HG03520 (cell line): ENCODE data around the gene NPTN.
"Not testable (repeated sequence)": the region's sequence is repeated elsewhere in the genome, so short reads cannot be mapped to it uniquely, and the experiment has no call there.

Experiments used
- ATAC-seq: cut with Tn5 transposase; IDR thresholded peaks from one replicate; pipeline ENCODE4 v1.9.1; 2021; ENCODE audit warnings: mild to moderate bottlenecking, moderate library complexity; ENCODE audit not compliant: unreplicated experiment

Gene NPTN

GRCh38 chr15:73601451-73602445 is 31.4 kb downstream of the NPTN start:
- ATAC-seq, result no peak

- ATAC-seq, result no peak
These were observed 32.5 kb downstream of the NPTN start for GRCh38 chr15:73600413-73601335.

DNA sequence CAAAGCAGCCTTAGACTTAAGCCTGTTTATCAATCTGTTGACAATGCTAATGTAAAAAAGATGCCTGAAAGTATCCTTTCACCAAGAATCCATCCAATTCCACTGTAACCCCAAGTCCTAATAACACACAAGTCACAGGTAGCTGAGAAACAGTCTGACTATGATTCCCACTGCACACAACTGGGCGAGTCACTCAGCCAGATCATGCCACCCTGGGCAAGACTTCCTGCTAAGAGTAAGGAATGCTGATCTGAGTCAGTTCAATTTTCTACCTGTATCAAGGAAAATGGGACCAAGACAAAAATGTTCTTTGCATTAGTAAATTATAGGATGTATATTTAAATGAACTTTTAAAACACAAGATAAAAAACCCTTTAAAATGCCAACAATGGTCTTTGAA is 33.3 kb downstream of the NPTN start:
- ATAC-seq, result no peak

DNA sequence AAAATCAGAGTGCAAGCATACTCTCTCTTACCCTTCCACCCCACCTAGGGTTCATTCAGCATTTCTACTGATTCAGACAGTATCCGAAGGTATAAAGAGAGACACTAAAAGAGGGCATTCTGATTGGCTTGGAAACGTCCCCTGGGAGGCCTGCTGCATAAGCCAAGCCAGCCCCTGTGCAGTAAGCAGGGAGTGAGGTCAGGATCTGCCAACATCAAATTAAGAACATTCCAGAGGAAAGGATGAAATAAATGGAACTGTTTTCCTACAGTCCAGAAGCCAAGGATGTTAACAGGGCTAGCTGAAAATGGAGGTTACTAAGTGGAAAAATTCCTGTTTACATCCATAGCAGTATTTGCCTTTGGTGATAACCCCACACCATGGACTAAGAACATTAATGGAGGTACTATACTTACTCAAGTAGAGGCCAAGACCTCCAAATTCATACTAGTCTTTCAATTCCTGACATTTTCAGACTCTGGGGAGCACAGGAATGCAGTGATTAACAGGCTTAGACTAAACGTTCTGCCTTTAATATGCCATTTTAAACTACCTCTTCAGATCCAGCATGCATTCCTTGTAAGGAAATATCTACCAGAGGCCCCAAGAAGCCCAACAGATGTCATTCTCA is 34.5 kb downstream of the NPTN start:
- ATAC-seq, result no peak

GRCh38 chr15:73597036-73597638 is 36.1 kb downstream of the NPTN start:
- ATAC-seq, result no peak

GRCh38 chr15:73596174-73596573 is 37.0 kb downstream of the NPTN start:
- ATAC-seq, result no peak

GRCh38 chr15:73594109-73594508 is 39.1 kb downstream of the NPTN start:
- no peak for ATAC-seq

GRCh38 chr15:73593304-73594074 is 39.7 kb downstream of the NPTN start:
- ATAC-seq, result no peak

GRCh38 chr15:73590263-73590662 is 42.9 kb downstream of the NPTN start:
- ATAC-seq, result no peak

- no peak for ATAC-seq
These were observed 43.4 kb downstream of the NPTN start for GRCh38 chr15:73589766-73590165.

- ATAC-seq, result no peak
These were observed 47.1 kb downstream of the NPTN start for GRCh38 chr15:73585871-73586654.

DNA sequence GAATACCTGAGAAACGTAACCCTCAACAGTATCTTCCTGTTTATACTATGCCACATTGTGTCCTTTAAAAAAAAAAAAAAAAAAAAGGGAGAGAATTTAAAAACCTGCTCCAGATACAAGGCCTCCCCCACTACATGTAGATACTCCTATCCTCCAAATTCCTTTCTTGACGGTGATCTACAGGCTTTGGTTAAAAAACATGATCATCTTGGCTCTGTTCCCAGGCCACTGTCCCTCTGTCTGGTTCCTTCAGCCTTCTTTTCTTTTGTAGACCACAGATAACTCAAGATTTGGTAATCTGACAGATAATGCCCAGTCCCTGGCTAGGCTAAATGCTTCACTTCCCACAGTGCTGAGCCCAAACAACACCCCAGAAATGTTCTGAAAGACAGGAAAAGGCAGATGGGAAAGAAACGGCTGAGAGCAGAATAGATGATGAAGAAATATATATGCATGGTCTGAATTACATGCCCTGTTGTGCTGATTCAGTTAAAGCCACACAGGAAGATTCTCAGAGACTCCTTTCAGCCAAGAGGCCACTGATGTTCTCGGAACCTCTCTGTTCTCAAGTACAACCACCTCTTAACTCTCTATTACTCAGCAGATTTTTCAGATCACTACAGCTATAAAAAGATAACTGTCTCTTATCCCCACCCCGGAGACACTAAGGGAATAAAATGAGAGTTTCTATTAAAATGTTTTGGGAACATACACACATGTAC is 48.3 kb downstream of the NPTN start:
- ATAC-seq, result no peak

GRCh38 chr15:73583544-73583943 is 49.6 kb downstream of the NPTN start:
- ATAC-seq, result no peak

GRCh38 chr15:73582851-73583379 is 50.3 kb downstream of the NPTN start:
- ATAC-seq, result no peak

DNA sequence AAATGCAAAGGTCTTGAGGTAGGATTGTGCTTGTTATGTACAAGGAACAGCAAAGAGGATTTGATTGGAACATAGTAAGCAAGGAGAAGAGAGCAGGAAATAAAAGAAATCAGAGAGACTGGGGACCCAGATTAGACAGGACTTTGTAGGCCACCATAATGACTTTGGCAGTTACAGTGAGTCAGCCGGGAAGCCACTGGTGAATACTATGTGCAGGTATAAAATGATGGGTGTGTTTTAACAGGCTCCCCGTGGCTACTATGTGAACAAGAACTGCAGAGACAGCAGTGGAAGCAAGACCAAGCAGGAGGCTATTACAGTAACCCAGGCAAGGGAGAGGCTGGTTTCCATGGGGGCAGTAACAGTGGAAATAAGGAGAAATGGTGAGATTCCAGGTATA is 55.2 kb downstream of the NPTN start:
- no peak for ATAC-seq

DNA sequence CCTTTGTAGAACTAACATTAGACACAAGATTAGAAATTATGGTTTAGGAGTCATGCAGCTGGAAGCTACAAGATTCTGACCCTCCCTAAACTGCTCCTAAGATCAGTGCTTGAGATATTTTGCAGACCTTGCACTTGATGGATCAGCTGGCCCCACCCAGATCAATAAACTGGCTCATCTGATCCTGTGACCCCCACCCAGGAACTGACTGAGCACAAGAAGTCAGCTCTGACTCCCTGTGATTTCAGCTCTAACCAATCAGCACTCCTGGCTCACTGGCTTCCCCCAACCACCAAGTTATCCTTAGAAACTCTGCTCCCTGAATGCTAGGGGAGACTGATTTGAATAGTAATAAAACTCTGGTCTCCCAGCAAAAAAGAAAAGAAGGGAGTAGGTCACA is 55.6 kb downstream of the NPTN start:
- ATAC-seq, result not testable (repeated sequence)

- ATAC-seq, result no peak
These were observed 57.4 kb downstream of the NPTN start for GRCh38 chr15:73575636-73576247.

DNA sequence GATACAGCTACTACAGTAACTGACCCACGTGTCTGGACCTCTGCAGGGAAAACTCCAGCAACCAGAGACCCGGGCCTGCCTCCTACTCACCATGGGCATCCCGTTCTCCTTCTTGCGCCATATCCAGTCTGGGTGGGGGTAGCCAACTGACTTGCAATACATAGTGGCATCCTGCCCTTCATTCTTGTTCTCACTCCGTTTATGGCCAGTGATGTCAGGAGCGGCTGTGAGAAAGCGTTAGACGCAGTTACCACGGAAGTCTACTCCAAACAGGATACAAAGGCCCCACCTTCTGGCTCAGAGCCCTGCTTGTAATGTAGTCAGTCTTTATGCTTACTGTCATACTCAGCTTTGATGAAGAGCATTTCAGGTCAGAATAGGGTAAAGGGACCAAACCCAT is 59.6 kb downstream of the NPTN start:
- ATAC-seq, result no peak
